ENCODE data around the gene TTC21A. TPM values are rescaled to one million over a fixed set of nuclear protein-coding genes. Genes with fewer than 3 reads are reported as not detected.
"Not testable (repeated sequence)": the region's sequence is repeated elsewhere in the genome, so short reads cannot be mapped to it uniquely, and the experiment has no call there.

Gene TTC21A
- total RNA-seq, 1 donor from 2014 or later = 9.8 TPM

DNA sequence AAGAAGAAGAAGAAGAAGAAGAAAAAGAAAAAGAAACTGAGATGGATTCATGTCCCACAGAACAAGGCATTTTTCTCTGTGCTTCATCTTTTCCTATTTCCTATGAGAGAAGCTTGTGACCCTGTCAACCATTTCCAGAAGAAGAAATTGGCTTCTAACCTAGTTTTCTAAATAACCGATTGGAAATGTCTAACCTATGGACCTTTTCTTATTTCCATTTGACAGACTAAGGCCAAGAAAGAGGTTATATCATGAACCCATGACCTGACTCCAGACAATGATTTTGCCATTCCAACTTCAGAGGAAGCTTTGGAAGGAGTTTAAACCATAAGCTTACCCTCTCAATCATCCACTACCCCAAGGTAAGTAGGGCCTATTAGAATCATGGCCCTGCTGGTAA, 62.2 kb downstream of the TTC21A start:
- Mint-ChIP-seq H3K4me1 (ENCODE audit: unreplicated experiment) (no peaks in the 10 kb centered on the region), H3K9me3 (no peaks in the 10 kb centered on the region), H3K27ac (no peak overlapping the region), H3K36me3 (no peaks in the 10 kb centered on the region), H3K4me3 (no peak overlapping the region), H3K27me3 (no peaks in the 10 kb centered on the region)
- TF ChIP-seq, protein P1, sequence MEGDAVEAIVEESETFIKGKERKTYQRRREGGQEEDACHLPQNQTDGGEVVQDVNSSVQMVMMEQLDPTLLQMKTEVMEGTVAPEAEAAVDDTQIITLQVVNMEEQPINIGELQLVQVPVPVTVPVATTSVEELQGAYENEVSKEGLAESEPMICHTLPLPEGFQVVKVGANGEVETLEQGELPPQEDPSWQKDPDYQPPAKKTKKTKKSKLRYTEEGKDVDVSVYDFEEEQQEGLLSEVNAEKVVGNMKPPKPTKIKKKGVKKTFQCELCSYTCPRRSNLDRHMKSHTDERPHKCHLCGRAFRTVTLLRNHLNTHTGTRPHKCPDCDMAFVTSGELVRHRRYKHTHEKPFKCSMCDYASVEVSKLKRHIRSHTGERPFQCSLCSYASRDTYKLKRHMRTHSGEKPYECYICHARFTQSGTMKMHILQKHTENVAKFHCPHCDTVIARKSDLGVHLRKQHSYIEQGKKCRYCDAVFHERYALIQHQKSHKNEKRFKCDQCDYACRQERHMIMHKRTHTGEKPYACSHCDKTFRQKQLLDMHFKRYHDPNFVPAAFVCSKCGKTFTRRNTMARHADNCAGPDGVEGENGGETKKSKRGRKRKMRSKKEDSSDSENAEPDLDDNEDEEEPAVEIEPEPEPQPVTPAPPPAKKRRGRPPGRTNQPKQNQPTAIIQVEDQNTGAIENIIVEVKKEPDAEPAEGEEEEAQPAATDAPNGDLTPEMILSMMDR (conservative IDR thresholded peaks at IDR 0.05) = no peak
- DNase-seq (ENCODE audit: extremely low spot score, unreplicated experiment) = no peak

DNA sequence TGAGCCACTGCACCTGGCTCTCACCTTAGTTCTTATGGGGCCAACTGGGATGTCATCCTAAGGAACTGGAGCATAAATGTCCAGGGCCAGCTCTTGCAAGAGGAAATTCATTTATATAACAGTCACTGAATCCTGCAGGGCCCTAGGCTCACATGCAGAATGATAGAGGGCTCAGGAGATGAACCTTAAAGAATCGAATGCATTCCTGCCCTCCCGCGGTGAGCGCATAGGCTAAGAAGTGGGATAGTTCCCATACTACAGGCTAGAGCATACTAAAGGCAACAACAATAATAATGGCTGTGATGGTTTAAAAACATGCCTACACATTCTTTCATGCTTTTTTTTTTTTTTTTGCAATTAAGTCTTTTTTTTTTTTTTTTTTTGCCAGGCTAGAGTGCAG, 63.0 kb downstream of the TTC21A start:
- Mint-ChIP-seq H3K4me3 (no peak overlapping the region), H3K9me3 (no peaks in the 10 kb centered on the region), H3K27me3 (no peaks in the 10 kb centered on the region), H3K36me3 (no peaks in the 10 kb centered on the region), H3K27ac (no peak overlapping the region), H3K4me1 (ENCODE audit: unreplicated experiment) (no peaks in the 10 kb centered on the region)
- TF ChIP-seq, protein P1 (conservative IDR thresholded peaks at IDR 0.05) = no peak
- no peak for DNase-seq (ENCODE audit: extremely low spot score, unreplicated experiment)

DNA sequence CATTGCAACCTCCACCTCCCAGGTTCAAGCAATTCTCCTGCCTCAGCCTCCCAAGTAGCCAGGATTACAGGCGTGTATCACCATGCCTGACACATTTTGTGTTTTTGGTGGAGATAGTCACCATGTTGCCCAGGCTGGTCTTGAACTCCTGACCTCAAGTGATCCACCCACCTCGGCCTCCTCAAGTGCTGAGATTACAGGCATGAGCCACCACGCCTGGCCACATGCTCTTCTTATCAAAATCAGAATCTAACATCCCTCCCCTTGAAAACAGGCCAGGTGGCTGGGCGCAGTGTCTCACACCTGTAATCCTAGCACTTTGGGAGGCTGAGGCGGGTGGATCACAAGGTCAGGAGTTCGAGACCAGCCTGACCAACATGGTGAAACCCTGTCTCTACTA, 63.4 kb downstream of the TTC21A start:
- H3K27ac Mint-ChIP-seq; H3K9me3 Mint-ChIP-seq; H3K4me3 Mint-ChIP-seq; H3K27me3 Mint-ChIP-seq; H3K36me3 Mint-ChIP-seq; DNase-seq (ENCODE audit: extremely low spot score, unreplicated experiment); H3K4me1 Mint-ChIP-seq (ENCODE audit: unreplicated experiment): not testable (repeated sequence)

DNA sequence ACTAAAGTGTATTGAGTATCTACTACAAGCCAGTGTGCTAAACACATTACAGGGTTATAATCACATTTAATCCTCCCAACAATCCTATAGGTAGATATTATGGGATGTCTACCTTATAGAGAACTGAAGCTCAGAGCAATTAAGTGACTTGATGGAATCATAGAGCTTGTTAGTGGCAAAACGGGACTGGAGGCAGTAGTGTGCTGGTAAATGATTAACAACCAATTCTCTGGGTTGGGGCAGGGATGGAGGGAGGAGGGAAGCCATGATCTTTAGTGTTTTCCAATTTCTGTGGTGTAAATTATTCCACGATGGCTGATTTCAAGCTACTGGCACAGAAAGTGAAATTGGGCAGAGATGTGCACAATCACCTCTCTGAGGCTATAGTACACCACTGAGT, 64.4 kb downstream of the TTC21A start:
- TF ChIP-seq, protein P1 (conservative IDR thresholded peaks at IDR 0.05) = no peak

DNA sequence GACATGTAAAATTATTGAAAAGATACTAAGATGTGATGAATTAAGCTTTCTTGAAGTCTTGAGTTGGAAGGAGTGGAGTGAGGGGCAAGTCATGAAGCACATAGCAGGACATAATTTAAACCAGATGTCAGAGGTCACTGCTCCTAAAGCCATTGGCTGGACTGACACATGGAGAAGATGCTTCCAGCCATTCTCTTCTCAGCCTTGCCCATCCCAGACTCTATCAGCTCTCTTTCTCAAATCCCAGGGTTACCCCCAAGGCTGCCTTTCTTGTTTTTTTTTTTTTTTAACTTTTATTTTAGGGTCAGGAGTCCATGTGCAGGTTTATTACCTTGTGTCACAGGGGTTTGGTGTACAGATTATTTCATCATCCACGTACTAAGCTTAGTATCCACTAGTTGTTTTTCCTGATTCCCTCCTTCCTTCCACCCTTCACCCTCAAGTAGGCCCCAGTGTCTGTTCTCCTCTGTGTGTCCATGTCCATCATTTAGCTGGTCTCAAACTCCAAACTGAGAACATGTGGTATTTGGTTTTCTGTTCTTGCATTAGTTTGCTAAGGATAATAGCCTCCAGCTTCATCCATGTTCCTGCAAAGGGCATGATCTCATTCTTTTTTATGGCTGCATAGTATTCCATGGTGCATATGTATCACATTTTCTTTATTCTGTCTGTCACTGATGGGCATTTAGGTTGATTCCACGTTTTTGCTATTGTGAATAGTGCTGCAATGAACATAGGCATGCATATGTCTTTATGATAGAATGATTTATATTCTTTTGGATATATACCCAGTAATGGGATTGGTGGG, 66.0 kb downstream of the TTC21A start:
- no peaks in the 10 kb centered on the region for H3K9me3 Mint-ChIP-seq
- H3K4me1 Mint-ChIP-seq (ENCODE audit: unreplicated experiment) = peaks cover 19% of the 10 kb centered on the region
- H3K27me3 Mint-ChIP-seq = no peaks in the 10 kb centered on the region
- no peak overlapping the region for H3K27ac Mint-ChIP-seq
- no peak for DNase-seq (ENCODE audit: extremely low spot score, unreplicated experiment)
- no peak overlapping the region for H3K4me3 Mint-ChIP-seq
- TF ChIP-seq, protein P1 (conservative IDR thresholded peaks at IDR 0.05) = no peak
- H3K36me3 Mint-ChIP-seq = no peaks in the 10 kb centered on the region

More for the DNA sequence above, 64.4 kb downstream of the TTC21A start:
- H3K9me3 Mint-ChIP-seq = no peaks in the 10 kb centered on the region
- H3K4me1 Mint-ChIP-seq (ENCODE audit: unreplicated experiment) = peaks cover 7% of the 10 kb centered on the region
- no peak overlapping the region for H3K4me3 Mint-ChIP-seq
- no peaks in the 10 kb centered on the region for H3K27me3 Mint-ChIP-seq
- H3K27ac Mint-ChIP-seq = no peak overlapping the region
- H3K36me3 Mint-ChIP-seq = no peaks in the 10 kb centered on the region
- DNase-seq (ENCODE audit: extremely low spot score, unreplicated experiment) = no peak

DNA sequence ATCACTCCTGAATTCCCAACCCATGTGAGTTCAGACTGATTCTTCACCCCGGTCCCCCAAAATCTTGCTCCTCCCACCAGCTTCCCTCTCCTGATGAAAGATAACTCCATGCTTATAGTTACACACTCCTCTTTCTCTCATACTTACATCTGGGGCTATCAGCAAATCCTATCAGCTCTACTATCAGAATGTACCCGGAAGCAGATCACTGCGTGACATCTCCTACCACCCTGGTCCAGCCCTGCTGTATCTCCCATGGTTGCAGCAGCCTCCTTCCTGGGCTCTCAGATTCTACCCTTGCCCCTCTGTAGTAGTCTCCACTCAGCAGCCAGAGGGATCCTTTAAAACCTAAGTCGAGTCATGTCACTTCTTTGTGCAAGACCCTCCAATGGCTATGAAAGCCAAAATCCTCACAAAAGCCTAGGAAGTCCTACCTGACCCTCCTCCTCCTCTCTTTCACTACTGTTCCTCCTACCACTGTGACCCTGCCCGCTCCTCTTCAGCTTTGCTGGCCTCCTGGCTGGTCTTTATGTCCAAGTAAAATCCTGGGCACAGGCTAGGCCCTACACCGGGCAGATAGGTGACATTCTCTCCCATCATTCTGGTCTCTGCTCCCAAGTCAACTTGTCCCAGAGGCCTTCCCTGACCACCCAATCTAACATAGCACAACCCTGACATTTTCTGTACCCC, 68.7 kb downstream of the TTC21A start:
- Mint-ChIP-seq H3K27ac (peak overlapping the region; percentile 63), H3K4me1 (ENCODE audit: unreplicated experiment) (peaks cover 39% of the 10 kb centered on the region), H3K9me3 (no peaks in the 10 kb centered on the region), H3K4me3 (peak overlapping the region; percentile 10), H3K27me3 (peaks cover 2% of the 10 kb centered on the region), H3K36me3 (no peaks in the 10 kb centered on the region)
- DNase-seq (ENCODE audit: extremely low spot score, unreplicated experiment) = no peak
- TF ChIP-seq, protein P1 (conservative IDR thresholded peaks at IDR 0.05) = no peak
